Ishikawa (cell line): ENCODE measurements around the gene CAPRIN2.

Experiments used
- CEBPB ChIP-seq: IDR thresholded peaks from 2 replicates; pipeline ENCODE4 v1.6.1; 2012
- CREB1 ChIP-seq: IDR thresholded peaks from 2 replicates; pipeline ENCODE4 v1.6.1; 2012; ENCODE audit warnings: low read depth
- EP300 ChIP-seq: IDR thresholded peaks from 2 replicates; pipeline ENCODE4 v1.6.1; 2012; ENCODE audit warnings: borderline replicate concordance
- FOXM1 ChIP-seq: IDR thresholded peaks from 2 replicates; pipeline ENCODE4 v1.6.1; 2012; ENCODE audit warnings: low read depth, borderline replicate concordance
- TAF1 ChIP-seq: IDR thresholded peaks from 2 replicates; pipeline ENCODE4 v1.6.1; 2012; ENCODE audit warnings: low read depth, mild to moderate bottlenecking
- TCF12 ChIP-seq: IDR thresholded peaks from 2 replicates; pipeline ENCODE4 v1.6.1; 2012; ENCODE audit warnings: low read depth
- TEAD4 ChIP-seq: IDR thresholded peaks from 2 replicates; pipeline ENCODE4 v1.6.1; 2012
- YY1 ChIP-seq: IDR thresholded peaks from 2 replicates; pipeline ENCODE4 v1.6.1; 2012; ENCODE audit warnings: low read depth
- ZBTB7A ChIP-seq: IDR thresholded peaks from 2 replicates; pipeline ENCODE4 v1.6.1; 2012; ENCODE audit warnings: low read depth
- TF ChIP-seq, protein P1 (sequence below): IDR thresholded peaks from 2 replicates; pipeline ENCODE4 v1.6.1; 2012
- TF ChIP-seq, protein P2 (sequence below): IDR thresholded peaks from 2 replicates; pipeline ENCODE4 v1.6.1; 2012

DNA sequence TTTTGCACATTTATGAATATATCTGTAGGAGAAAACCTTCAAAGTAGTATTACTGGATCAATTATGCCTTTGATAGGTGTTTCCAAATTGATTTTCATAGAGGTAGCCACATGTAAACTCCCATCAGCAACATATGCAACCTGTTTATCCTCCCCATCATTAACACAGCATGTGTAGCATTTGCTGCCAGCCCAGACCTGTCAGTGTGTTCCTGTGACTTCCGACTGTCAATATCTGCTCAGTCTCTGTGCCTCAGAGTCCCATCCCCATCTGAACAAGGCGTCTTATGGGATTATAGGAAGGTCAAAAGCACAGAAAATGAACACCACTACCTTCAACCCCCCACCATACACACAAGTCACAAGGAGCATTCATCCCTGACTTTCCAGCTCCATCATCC is 9.5 kb upstream of the CAPRIN2 start:
- no peak for TF ChIP-seq FOXM1
- no peak for TF ChIP-seq YY1
- no peak for TF ChIP-seq CREB1
- no peak for TF ChIP-seq TAF1
- no peak for TF ChIP-seq EP300
- no peak for TF ChIP-seq TEAD4
- TF ChIP-seq CEBPB = no peak
- TF ChIP-seq ZBTB7A = no peak
- TF ChIP-seq, protein P1, sequence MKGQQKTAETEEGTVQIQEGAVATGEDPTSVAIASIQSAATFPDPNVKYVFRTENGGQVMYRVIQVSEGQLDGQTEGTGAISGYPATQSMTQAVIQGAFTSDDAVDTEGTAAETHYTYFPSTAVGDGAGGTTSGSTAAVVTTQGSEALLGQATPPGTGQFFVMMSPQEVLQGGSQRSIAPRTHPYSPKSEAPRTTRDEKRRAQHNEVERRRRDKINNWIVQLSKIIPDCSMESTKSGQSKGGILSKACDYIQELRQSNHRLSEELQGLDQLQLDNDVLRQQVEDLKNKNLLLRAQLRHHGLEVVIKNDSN = no peak
- TF ChIP-seq, protein P2, sequence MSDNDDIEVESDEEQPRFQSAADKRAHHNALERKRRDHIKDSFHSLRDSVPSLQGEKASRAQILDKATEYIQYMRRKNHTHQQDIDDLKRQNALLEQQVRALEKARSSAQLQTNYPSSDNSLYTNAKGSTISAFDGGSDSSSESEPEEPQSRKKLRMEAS = no peak
- no peak for TF ChIP-seq TCF12
